AG04450 (cell line): ENCODE measurements around the gene KREMEN1. TPM values are rescaled to one million over a fixed set of nuclear protein-coding genes. Genes with fewer than 3 reads are reported as not detected.

Experiments
- CTCF ChIA-PET: fragments of 300-600, 350-600 bp; formaldehyde crosslinking; extraction: SDS; loops from one replicate; lab custom pipeline; 2022; ENCODE audit warnings: antibody characterized with exemption, inconsistent platforms; lab: Charles Lee
- POLR2A ChIA-PET: fragments of 350-600 bp; formaldehyde crosslinking; extraction: SDS; loops from one replicate; lab custom pipeline; 2021; ENCODE audit warnings: antibody characterized with exemption, inconsistent platforms; lab: Yijun Ruan, JAX
- DNase-seq: peaks from one replicate; pipeline ENCODE4 v3.0.0-alpha.2; 2011; ENCODE audit warnings: low read depth, low spot score
- H3K27ac ChIP-seq: one replicate; pipeline ENCODE4 v1.5.1; 2012; ENCODE audit warnings: low read depth, low read length, control low read depth
- H3K27me3 ChIP-seq: one replicate; pipeline ENCODE4 v1.6.0; 2012; ENCODE audit warnings: low read length; ENCODE audit not compliant: control insufficient read depth, insufficient read depth
- H3K4me3 ChIP-seq: 2 replicates; pipeline ENCODE4 v1.5.1; 2011; ENCODE audit warnings: mild to moderate bottlenecking, low read depth, low read length, control low read depth
- H3K9me3 ChIP-seq: 2 replicates; pipeline ENCODE4 v1.5.1; 2012; ENCODE audit warnings: low read length; ENCODE audit not compliant: control insufficient read depth, insufficient read depth
- CTCF ChIP-seq: IDR thresholded peaks from 2 replicates; pipeline ENCODE4 v1.5.1; 2011; ENCODE audit warnings: low read depth, low read length, control low read depth, inconsistent platforms
- polyA plus RNA-seq: library from polyadenylated mRNA; depleted of rRNA; stranded (reverse); fragments of >200 nt; gene quantifications from 2 replicates; pipeline ENCODE4 v1.2.3, GENCODE V29; 2011

The KREMEN1 gene
- polyA plus RNA-seq, 1 experiment = 5.9 TPM

GRCh38 chr22:29199702-29200400 is 127.0 kb downstream of the KREMEN1 start:
- no peak overlapping the region for H3K4me3 ChIP-seq
- TF ChIP-seq CTCF = no peak
- ChIA-PET CTCF (no interaction called here), POLR2A (no interaction called here)
- DNase-seq = no peak
- no peaks in the 10 kb centered on the region for H3K9me3 ChIP-seq
- H3K27ac ChIP-seq = no peak overlapping the region
- peaks cover 2% of the 10 kb centered on the region for H3K27me3 ChIP-seq

GRCh38 chr22:29200901-29201300 is 128.1 kb downstream of the KREMEN1 start:
- no peak overlapping the region for H3K27ac ChIP-seq
- ChIA-PET CTCF (interaction anchor here (0.7 to 1.7 kb wide), 2 partner anchors 11 to 45 kb away, joined by 3 to 8 read pairs; no protein-coding TSS in a partner anchor), POLR2A (no interaction called here)
- no peak for DNase-seq
- no peak overlapping the region for H3K4me3 ChIP-seq
- no peaks in the 10 kb centered on the region for H3K27me3 ChIP-seq
- no peaks in the 10 kb centered on the region; the same call in 1 of the 2 replicates for H3K9me3 ChIP-seq
- no peak for TF ChIP-seq CTCF

GRCh38 chr22:29201782-29202181 is 128.9 kb downstream of the KREMEN1 start:
- no peak for DNase-seq
- Histone ChIP-seq H3K9me3 (no peaks in the 10 kb centered on the region; the same call in 1 of the 2 replicates), H3K27ac (no peak overlapping the region), H3K4me3 (no peak overlapping the region), H3K27me3 (peaks cover 9% of the 10 kb centered on the region)
- TF ChIP-seq CTCF = no peak
- CTCF ChIA-PET = interaction anchor here (1.2 to 1.7 kb wide), 2 partner anchors 24 to 44 kb away, joined by 3 to 8 read pairs; no protein-coding TSS in a partner anchor
- POLR2A ChIA-PET = no interaction called here

GRCh38 chr22:29202212-29203192 is 129.7 kb downstream of the KREMEN1 start:
- peak; percentile 42 for TF ChIP-seq CTCF
- DNase-seq = no peak
- ChIA-PET POLR2A (no interaction called here), CTCF (interaction anchor here (0.9 to 1.7 kb wide), 3 partner anchors 24 to 43 kb away, joined by 3 to 8 read pairs (median 6); no protein-coding TSS in a partner anchor)
- Histone ChIP-seq H3K4me3 (no peak overlapping the region), H3K27me3 (peaks cover 15% of the 10 kb centered on the region), H3K9me3 (no peaks in the 10 kb centered on the region; the same call in 1 of the 2 replicates), H3K27ac (peak overlapping the region; percentile 47)
